ENCODE measurements around the gene RDX. TPM values are rescaled to one million over a fixed set of nuclear protein-coding genes. Genes with fewer than 3 reads are reported as not detected.
A peak's percentile ranks its signal among the peaks of the same experiment; 100 is the strongest.
"Not testable (repeated sequence)": the region's sequence is repeated elsewhere in the genome, so short reads cannot be mapped to it uniquely, and the experiment has no call there.

RDX gene
- total RNA-seq, 1 experiment from 2014 or later = 9.0 TPM

GRCh38 chr11:110272919-110273318, 23.5 kb downstream of the RDX start:
- DNase-seq (ENCODE audit: low spot score) = no peak

- DNase-seq (ENCODE audit: low spot score) = no peak
These were observed 26.4 kb downstream of the RDX start for GRCh38 chr11:110269996-110270395.

- no peak for DNase-seq (ENCODE audit: low spot score)
These were observed 28.0 kb downstream of the RDX start for GRCh38 chr11:110268441-110268840.

GRCh38 chr11:110262072-110262403, 34.4 kb downstream of the RDX start:
- no peak for DNase-seq (ENCODE audit: low spot score)

GRCh38 chr11:110261195-110262071, 35.0 kb downstream of the RDX start:
- DNase-seq (ENCODE audit: low spot score) = no peak

GRCh38 chr11:110253525-110253924, 42.9 kb downstream of the RDX start:
- no peak for DNase-seq (ENCODE audit: low spot score)

- peak; percentile 44 for DNase-seq (ENCODE audit: low spot score)
These were observed 44.6 kb downstream of the RDX start for GRCh38 chr11:110251836-110252235.

GRCh38 chr11:110250168-110250567, 46.2 kb downstream of the RDX start:
- no peak for DNase-seq (ENCODE audit: low spot score)

GRCh38 chr11:110249766-110250165, 46.6 kb downstream of the RDX start:
- no peak for DNase-seq (ENCODE audit: low spot score)

- DNase-seq (ENCODE audit: low spot score) = peak; percentile 31
These were observed 47.3 kb downstream of the RDX start for GRCh38 chr11:110249066-110249465.

- DNase-seq (ENCODE audit: low spot score) = no peak
These were observed 52.6 kb downstream of the RDX start for GRCh38 chr11:110243791-110244190.

- DNase-seq (ENCODE audit: low spot score) = no peak
These were observed 53.7 kb downstream of the RDX start for GRCh38 chr11:110242746-110243145.

GRCh38 chr11:110242188-110242587, 54.2 kb downstream of the RDX start:
- DNase-seq (ENCODE audit: low spot score) = no peak

- no peak for DNase-seq (ENCODE audit: low spot score)
These were observed 60.4 kb downstream of the RDX start for GRCh38 chr11:110235966-110236365.

- DNase-seq (ENCODE audit: low spot score) = no peak
These were observed 66.0 kb downstream of the RDX start for GRCh38 chr11:110230377-110230776.

- DNase-seq (ENCODE audit: low spot score) = no peak
These were observed 77.2 kb downstream of the RDX start for GRCh38 chr11:110219006-110219785.

GRCh38 chr11:110217936-110218335, 78.5 kb downstream of the RDX start:
- DNase-seq (ENCODE audit: low spot score) = no peak

GRCh38 chr11:110217223-110217877, 79.1 kb downstream of the RDX start:
- DNase-seq (ENCODE audit: low spot score) = no peak

GRCh38 chr11:110209313-110209694, 87.1 kb downstream of the RDX start:
- not testable (repeated sequence) for DNase-seq (ENCODE audit: low spot score)

- peak; percentile 55 for DNase-seq (ENCODE audit: low spot score)
These were observed 87.6 kb downstream of the RDX start for GRCh38 chr11:110208678-110209312.

GRCh38 chr11:110207123-110207522, 89.3 kb downstream of the RDX start:
- DNase-seq (ENCODE audit: low spot score) = no peak

- no peak for DNase-seq (ENCODE audit: low spot score)
These were observed 95.6 kb downstream of the RDX start for GRCh38 chr11:110200836-110201235.

All from HT-29 (cell line).